H1 (cell line): ENCODE results near the gene NLK. TPM values are rescaled to one million over a fixed set of nuclear protein-coding genes. Genes with fewer than 3 reads are reported as not detected.

Experiments used
- ATF2 ChIP-seq: IDR thresholded peaks from 2 replicates; pipeline ENCODE4 v1.6.1; 2012; ENCODE audit warnings: low read length, inconsistent platforms
- CTCF ChIP-seq, 3 experiments: IDR thresholded peaks; 1 replicate in 2 of 3; 2 replicates in 1 of 3; pipeline versions ENCODE4 v1.5.1 to v1.6.1; 2011; ENCODE audit warnings: low read length in 3 of 3, mild to moderate bottlenecking in 3 of 3, inconsistent platforms in 2 of 3, low read depth in 1 of 3, moderate library complexity in 1 of 3; ENCODE audit not compliant: insufficient read depth in 1 of 3; ENCODE audit errors: control extremely low read depth in 1 of 3
- KDM5A ChIP-seq: fragments of 200-600 bp; IDR thresholded peaks from 2 replicates; pipeline ENCODE4 v1.7.1; 2012; ENCODE audit warnings: mild to moderate bottlenecking, low read length, inconsistent platforms, mixed read lengths
- polyA plus RNA-seq, 7 experiments: library from polyadenylated mRNA; depleted of rRNA in 3 of 7; stranded (reverse) in 5 of 7; unstranded in 2 of 7; fragments of >200 nt in 5 of 7; fragments of 200-250 nt in 2 of 7; gene quantifications; 1 replicate in 5 of 7; 2 replicates in 1 of 7; 4 replicates in 1 of 7; pipeline versions ENCODE4 v1.2.1 to v1.2.3, GENCODE V29; 2011 to 2013; ENCODE audit warnings: missing spikeins in 2 of 7, mixed read lengths in 2 of 7
- total RNA-seq: library from RNA; stranded (reverse); fragmentation: NEBNext Ultra II Directional; extraction: Animal tissue kit (Norgen Biotek cat#: 25700); gene quantifications from 2 replicates; pipeline ENCODE4 v1.2.1, GENCODE V29; 2021

The NLK gene
- total and polyA plus RNA-seq, 2 of the 8 experiments (the other 6 are each of a cell fraction or from before 2014, with no cell fraction given): 30.8 to 49.9 TPM

DNA sequence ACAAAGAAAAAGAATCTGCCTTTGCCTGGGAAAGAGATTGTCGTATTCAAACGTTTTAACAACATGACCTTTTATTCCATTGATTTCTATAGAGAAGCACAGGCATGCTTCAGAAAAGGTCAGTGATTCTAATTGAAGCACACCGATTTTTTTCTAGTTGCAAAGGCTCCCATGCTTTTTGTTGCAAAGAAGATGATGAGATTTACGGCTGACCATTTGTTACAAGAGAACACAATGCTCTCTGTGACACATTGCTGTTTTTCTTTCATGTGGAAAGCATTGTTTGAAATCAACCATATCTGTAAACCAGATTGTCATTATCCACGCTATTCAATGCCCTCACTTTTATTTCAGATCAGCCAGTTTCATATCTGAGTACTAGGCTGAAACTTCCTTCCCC is 99.8 kb downstream of the NLK start (continued):
- TF ChIP-seq CTCF (IDR thresholded peaks at IDR 0.05; ENCODE audit: control extremely low read depth in 1 of 3, insufficient read depth in 1 of 3, low read depth in 1 of 3, low read length in 3 of 3): no peak
- TF ChIP-seq KDM5A: no peak
- TF ChIP-seq ATF2: no peak
